Fibroblast of lung (primary cell): ENCODE measurements around the gene NKTR. TPM values are rescaled to one million over a fixed set of nuclear protein-coding genes. Genes with fewer than 3 reads are reported as not detected.

Experiments
- DNase-seq, 2 donors: peaks; one replicate each; pipeline versions ENCODE4 v3.0.0 to v3.0.0-alpha.2; 2010; ENCODE audit warnings: low read depth in 2 of 2
- H2AFZ ChIP-seq: 2 replicates; pipeline ENCODE4 v1.5.1; 2012; ENCODE audit warnings: low read length, control low read depth, inconsistent platforms
- H3K27ac ChIP-seq: 2 replicates; pipeline ENCODE4 v1.5.1; 2011; ENCODE audit warnings: low read length, control low read depth; ENCODE audit not compliant: insufficient read depth
- H3K27me3 ChIP-seq: 2 replicates; pipeline ENCODE4 v1.5.1; 2011; ENCODE audit warnings: mild to moderate bottlenecking, low read length; ENCODE audit not compliant: control insufficient read depth, insufficient read depth
- H3K36me3 ChIP-seq: 2 replicates; pipeline ENCODE4 v1.5.1; 2011; ENCODE audit warnings: low read length; ENCODE audit not compliant: control insufficient read depth, insufficient read depth
- H3K4me1 ChIP-seq: 2 replicates; pipeline ENCODE4 v1.5.1; 2011; ENCODE audit warnings: low read length; ENCODE audit not compliant: control insufficient read depth, insufficient read depth; ENCODE audit errors: extremely low read depth
- H3K4me2 ChIP-seq: 2 replicates; pipeline ENCODE4 v1.5.1; 2011; ENCODE audit warnings: low read length, control low read depth; ENCODE audit not compliant: insufficient read depth; ENCODE audit errors: extremely low read depth
- H3K4me3 ChIP-seq, 4 experiments: fragments of 200-600 bp in 1 of 4; sonication (generic) in 1 of 4; replicated peaks in 1 of 4; 2 replicates each; pipeline ENCODE4 v1.5.1; 2011 to 2016; ENCODE audit warnings: low read length in 4 of 4, low read depth in 3 of 4, mild to moderate bottlenecking in 3 of 4, control low read depth in 2 of 4, inconsistent platforms in 1 of 4, mixed read lengths in 1 of 4; ENCODE audit not compliant: insufficient read depth in 1 of 4; ENCODE audit errors: control extremely low read depth in 1 of 4
- H3K79me2 ChIP-seq: 2 replicates; pipeline ENCODE4 v1.5.1; 2012; ENCODE audit warnings: mild to moderate bottlenecking, low read length, inconsistent platforms; ENCODE audit not compliant: control insufficient read depth, insufficient read depth
- H3K9ac ChIP-seq: 2 replicates; pipeline ENCODE4 v1.5.1; 2011; ENCODE audit warnings: mild to moderate bottlenecking, low read length, control low read depth; ENCODE audit not compliant: insufficient read depth
- H3K9me3 ChIP-seq: 2 replicates; pipeline ENCODE4 v1.5.1; 2012; ENCODE audit warnings: low read depth, low read length; ENCODE audit not compliant: control insufficient read depth, insufficient read depth
- H4K20me1 ChIP-seq: 2 replicates; pipeline ENCODE4 v1.5.1; 2011; ENCODE audit warnings: low read length; ENCODE audit not compliant: control insufficient read depth, insufficient read depth; ENCODE audit errors: extremely low read depth
- EZH2 ChIP-seq: IDR thresholded peaks from 2 replicates; pipeline ENCODE4 v1.5.1; 2012; ENCODE audit warnings: low read length, control low read depth, mild to moderate bottlenecking; ENCODE audit errors: missing control alignments
- polyA plus RNA-seq, 2 donors: library from polyadenylated mRNA; depleted of rRNA in 1 of 2; stranded (reverse) in 1 of 2; unstranded in 1 of 2; fragments of >200 nt; gene quantifications; 2 replicates each; pipeline ENCODE4 v1.2.1, GENCODE V29; 2011 to 2012; ENCODE audit warnings: missing spikeins in 1 of 2
- total RNA-seq: library from RNA; depleted of rRNA; stranded (reverse); fragments of >200 nt; gene quantifications from 2 replicates; pipeline ENCODE4 v1.2.1, GENCODE V29; 2014
- TF ChIP-seq, protein P1 (sequence below), 2 donors: IDR thresholded peaks in 1 of 2; conservative IDR thresholded peaks in 1 of 2; 1 replicate in 1 of 2; 2 replicates in 1 of 2; pipeline ENCODE4 v1.5.1; 2011 to 2012; ENCODE audit warnings: low read length in 2 of 2, control low read depth in 1 of 2, inconsistent platforms in 1 of 2, low read depth in 1 of 2, mild to moderate bottlenecking in 1 of 2

NKTR gene
- total and polyA plus RNA-seq, 2 donors (not counting 1 experiment from before 2014, with no cell fraction given), result 26.4 to 44.6 TPM

DNA sequence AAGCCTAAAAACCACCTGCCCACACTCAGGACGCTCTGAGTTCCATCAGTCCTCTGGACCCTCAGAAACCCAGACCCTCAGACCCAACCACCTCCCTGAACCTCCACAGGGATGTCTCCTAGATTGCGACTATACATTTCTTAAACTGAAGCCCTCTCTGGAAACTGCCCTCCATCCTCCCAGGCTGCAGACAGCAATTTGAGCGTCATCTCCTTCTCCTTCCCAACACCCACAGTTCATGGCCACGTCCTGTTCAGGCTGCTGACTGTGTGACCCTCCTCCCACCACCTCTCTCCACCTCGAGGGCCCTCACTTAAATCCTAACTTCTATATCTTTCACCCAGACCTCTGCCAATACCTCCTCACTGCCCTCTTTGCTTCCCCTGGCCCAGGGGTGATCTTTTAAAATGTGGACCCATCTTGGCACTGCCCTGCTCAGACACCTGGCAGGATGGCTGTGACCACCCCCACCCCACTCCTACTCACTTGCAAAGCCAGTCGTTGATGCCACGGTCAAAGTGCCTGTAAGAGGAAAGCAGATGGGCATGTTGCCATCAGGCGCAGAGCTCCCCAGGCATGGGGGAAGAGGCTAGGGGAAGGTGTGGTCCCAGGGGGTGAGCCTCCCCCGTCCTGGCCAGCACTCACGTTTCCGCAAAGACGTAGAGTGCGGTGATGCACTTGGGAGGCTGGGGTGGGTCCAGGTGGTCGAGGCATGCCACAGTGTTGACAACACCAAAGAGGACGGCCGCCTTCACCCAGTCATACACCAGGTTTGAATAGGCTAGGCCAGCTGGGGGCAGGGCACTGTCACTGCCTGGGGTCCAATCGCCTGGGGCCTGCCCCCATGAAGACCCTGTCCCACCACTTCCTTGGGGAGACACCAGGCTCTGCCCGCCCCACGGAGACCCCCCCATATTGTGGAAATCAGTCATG, 96.1 kb downstream of the NKTR start:
- H3K27ac ChIP-seq, result no peak overlapping the region
- DNase-seq, result no peak
- no peaks in the 10 kb centered on the region for H3K79me2 ChIP-seq
- H4K20me1 ChIP-seq, result no peaks in the 10 kb centered on the region
- H3K4me2 ChIP-seq, result no peak overlapping the region
- H3K27me3 ChIP-seq, result peaks cover 15% of the 10 kb centered on the region
- H3K9me3 ChIP-seq, result no peaks in the 10 kb centered on the region
- no peaks in the 10 kb centered on the region for H3K4me1 ChIP-seq
- no peaks in the 10 kb centered on the region for H3K36me3 ChIP-seq
- no peak overlapping the region for H3K4me3 ChIP-seq
- H3K9ac ChIP-seq, result no peak overlapping the region
- H2AFZ ChIP-seq, result no peak overlapping the region
- TF ChIP-seq, protein P1, sequence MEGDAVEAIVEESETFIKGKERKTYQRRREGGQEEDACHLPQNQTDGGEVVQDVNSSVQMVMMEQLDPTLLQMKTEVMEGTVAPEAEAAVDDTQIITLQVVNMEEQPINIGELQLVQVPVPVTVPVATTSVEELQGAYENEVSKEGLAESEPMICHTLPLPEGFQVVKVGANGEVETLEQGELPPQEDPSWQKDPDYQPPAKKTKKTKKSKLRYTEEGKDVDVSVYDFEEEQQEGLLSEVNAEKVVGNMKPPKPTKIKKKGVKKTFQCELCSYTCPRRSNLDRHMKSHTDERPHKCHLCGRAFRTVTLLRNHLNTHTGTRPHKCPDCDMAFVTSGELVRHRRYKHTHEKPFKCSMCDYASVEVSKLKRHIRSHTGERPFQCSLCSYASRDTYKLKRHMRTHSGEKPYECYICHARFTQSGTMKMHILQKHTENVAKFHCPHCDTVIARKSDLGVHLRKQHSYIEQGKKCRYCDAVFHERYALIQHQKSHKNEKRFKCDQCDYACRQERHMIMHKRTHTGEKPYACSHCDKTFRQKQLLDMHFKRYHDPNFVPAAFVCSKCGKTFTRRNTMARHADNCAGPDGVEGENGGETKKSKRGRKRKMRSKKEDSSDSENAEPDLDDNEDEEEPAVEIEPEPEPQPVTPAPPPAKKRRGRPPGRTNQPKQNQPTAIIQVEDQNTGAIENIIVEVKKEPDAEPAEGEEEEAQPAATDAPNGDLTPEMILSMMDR (conservative IDR thresholded peaks at IDR 0.05 in 1 of 2, IDR thresholded peaks at IDR 0.05 in 1 of 2; ENCODE audit: low read depth in 1 of 2, low read length in 2 of 2), result no peak
- no peak for TF ChIP-seq EZH2

DNA sequence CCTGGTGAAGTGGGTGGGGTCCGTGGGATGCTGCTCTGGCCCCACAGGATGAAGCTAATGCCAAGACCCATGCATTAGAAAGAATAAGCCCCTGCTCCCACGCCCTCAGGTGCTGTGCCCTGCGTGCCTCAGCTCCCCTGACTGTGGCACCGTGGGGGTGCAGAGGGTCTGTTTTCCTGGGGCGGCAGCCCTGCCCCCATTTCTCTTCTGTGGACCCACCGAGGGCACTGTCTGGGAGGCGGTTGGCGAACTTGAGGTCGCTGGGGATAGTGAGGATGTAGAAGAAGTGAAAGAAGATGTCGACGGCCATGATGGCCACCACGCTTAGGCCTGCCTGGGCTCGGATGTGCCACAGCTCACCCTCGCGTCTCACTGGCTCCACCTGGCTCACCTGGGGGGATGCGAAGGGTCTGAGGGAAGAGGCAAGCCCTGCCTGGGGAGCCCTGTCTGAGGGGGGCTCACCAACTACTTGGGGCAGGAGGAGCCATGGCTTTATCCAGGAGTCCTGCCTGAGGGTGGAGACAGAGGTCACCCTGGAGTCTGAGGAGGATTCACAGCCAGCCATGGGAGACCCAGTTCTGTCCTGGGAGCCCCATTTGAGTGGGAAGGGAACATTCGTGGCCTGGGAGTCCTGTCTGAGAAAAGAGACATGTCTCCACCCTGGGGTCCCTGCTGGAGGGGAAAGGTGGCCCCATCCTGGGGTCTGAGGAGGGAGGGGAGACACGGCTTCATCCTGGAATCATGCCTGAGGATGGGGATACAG, 97.0 kb downstream of the NKTR start:
- Histone ChIP-seq H3K4me3 (no peak overlapping the region), H2AFZ (no peak overlapping the region), H3K27ac (no peak overlapping the region), H3K27me3 (peaks cover 12% of the 10 kb centered on the region), H3K36me3 (no peaks in the 10 kb centered on the region), H3K9me3 (no peaks in the 10 kb centered on the region), H4K20me1 (no peaks in the 10 kb centered on the region), H3K4me2 (no peak overlapping the region), H3K4me1 (no peaks in the 10 kb centered on the region), H3K79me2 (no peaks in the 10 kb centered on the region), H3K9ac (no peak overlapping the region)
- TF ChIP-seq, protein P1 (conservative IDR thresholded peaks at IDR 0.05 in 1 of 2, IDR thresholded peaks at IDR 0.05 in 1 of 2; ENCODE audit: low read depth in 1 of 2, low read length in 2 of 2), result no peak
- no peak for TF ChIP-seq EZH2
- no peak for DNase-seq

Other genes starting within 250 kb of the NKTR start
- gene LYZL4, start 190.1 kb upstream of the NKTR start, total RNA-seq, result not detected in 2 replicates
- not detected in 2 replicates for gene LYZL4, start 190.1 kb upstream of the NKTR start, polyA plus RNA-seq
- gene VIPR1, start 98.0 kb upstream of the NKTR start, total RNA-seq, result not detected in 2 replicates
- gene VIPR1, start 98.0 kb upstream of the NKTR start, polyA plus RNA-seq, result 0.02 and 0.11 TPM in 2 replicates
- 60.4 and 86.0 TPM in 2 replicates for gene SEC22C, start 18.7 kb upstream of the NKTR start, total RNA-seq
- gene SEC22C, start 18.7 kb upstream of the NKTR start, polyA plus RNA-seq, result 46.4 and 50.8 TPM in 2 replicates
- 17.2 and 17.8 TPM in 2 replicates for gene SS18L2, start 9.8 kb upstream of the NKTR start, total RNA-seq
- gene SS18L2, start 9.8 kb upstream of the NKTR start, polyA plus RNA-seq, result 25.6 and 31.2 TPM in 2 replicates
- gene ZBTB47, start 53.0 kb downstream of the NKTR start, total RNA-seq, result 32.1 and 49.4 TPM in 2 replicates
- 15.2 and 15.6 TPM in 2 replicates for gene ZBTB47, start 53.0 kb downstream of the NKTR start, polyA plus RNA-seq
- gene KLHL40, start 84.9 kb downstream of the NKTR start, total RNA-seq, result not detected in 2 replicates
- gene KLHL40, start 84.9 kb downstream of the NKTR start, polyA plus RNA-seq, result not detected in 2 replicates
- gene HHATL, start 102.1 kb downstream of the NKTR start, total RNA-seq, result not detected in 2 replicates
- not detected in 2 replicates for gene HHATL, start 102.1 kb downstream of the NKTR start, polyA plus RNA-seq
- gene CCDC13, start 172.6 kb downstream of the NKTR start, total RNA-seq, result 0.51 and 0.66 TPM in 2 replicates
- gene CCDC13, start 172.6 kb downstream of the NKTR start, polyA plus RNA-seq, result 0.41 and 0.43 TPM in 2 replicates
- 98.6 and 121 TPM in 2 replicates for gene HIGD1A, start 203.8 kb downstream of the NKTR start, total RNA-seq
- gene HIGD1A, start 203.8 kb downstream of the NKTR start, polyA plus RNA-seq, result 245 and 257 TPM in 2 replicates
- under 0.01 and 0.26 TPM in 2 replicates for gene ACKR2, start 208.8 kb downstream of the NKTR start, total RNA-seq
- 0.12 and 0.19 TPM in 2 replicates for gene ACKR2, start 208.8 kb downstream of the NKTR start, polyA plus RNA-seq